HG02840 (cell line): Measurements from ENCODE around the gene KCNG2.

Experiments
- ATAC-seq: cut with Tn5 transposase; IDR thresholded peaks from one replicate; pipeline ENCODE4 v1.9.1; 2021; ENCODE audit warnings: mild to moderate bottlenecking, moderate library complexity, moderate number of reproducible peaks; ENCODE audit not compliant: unreplicated experiment, low FRiP score

Gene KCNG2

GRCh38 chr18:79796016-79796415, 1.7 kb upstream of the KCNG2 start:
- ATAC-seq: no peak

- no peak for ATAC-seq
Measured at GRCh38 chr18:79796531-79797405, 970 bp upstream of the KCNG2 start.

DNA sequence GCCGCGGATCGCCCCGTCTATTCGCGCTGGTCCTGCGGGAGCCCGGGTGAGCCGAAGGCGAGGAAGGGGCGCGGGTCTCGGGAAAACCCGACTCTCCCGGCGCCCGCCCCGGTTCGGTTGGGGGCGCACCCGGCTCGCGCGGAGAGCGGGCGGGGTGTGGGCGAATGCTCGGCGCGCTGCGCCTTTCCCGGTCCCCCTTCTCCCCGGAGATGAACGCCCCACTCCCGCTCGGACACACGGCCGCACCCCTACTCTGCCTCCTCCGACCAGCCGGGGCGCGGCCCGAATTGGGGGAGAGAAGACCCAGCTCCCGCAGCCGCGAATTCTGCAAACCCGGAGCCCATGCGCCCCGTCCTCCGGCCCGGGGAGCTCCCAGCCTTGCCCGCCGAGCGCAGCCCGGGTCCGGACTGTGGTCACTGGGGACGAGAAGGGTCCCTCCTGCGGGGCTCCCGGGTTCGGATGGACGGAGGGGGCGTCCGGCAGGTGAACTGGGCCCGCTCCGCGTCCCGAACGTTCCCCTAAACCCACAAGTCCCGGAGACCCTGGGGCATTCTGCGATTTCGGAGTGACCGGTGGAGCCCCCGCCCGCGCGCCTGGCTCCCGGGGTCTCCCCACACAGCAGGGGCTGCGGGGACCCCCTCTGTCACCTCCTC, 734 bp downstream of the KCNG2 start:
- ATAC-seq: no peak

- no peak for ATAC-seq
Measured at GRCh38 chr18:79798999-79799370, 1.2 kb downstream of the KCNG2 start.

DNA sequence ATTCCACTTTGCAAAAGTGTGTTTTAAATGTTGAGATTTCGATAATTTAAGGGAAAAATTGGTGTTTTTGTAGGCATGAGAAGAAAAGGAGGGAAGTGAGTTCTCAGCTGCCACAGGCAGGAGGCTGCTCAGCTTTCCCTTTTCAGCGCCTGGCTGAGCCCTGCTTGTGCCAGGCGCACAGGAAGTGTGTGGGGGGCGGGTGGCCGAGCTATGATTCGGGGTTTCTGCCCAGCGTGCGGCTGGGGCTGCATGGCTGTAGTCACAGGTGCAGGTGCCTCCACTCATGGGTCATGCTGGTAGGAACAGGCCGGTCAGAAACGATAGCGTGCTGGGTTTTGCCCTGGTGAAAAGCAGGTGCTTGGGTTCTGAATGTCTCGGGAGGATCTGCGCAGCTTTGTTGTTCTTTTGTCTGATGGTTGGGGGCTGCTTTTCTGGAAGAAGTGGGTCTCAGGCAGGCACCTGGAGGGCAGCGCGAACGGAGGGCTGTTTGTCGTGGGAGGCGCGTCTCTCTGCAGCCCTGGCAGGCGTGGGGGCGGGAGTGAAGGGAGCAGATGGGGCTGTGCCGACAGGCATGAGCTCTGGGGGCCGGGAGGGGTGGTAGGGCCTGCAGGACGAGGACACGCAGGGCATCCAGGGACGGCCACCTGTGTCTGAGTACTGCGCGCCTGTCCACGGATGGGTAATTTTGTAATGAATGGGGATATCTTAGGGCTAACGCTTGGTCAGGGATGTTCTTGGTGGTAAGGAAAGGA, 2.1 kb downstream of the KCNG2 start:
- ATAC-seq: no peak

- no peak for ATAC-seq
Measured at GRCh38 chr18:79800371-79801180, 2.8 kb downstream of the KCNG2 start.

DNA sequence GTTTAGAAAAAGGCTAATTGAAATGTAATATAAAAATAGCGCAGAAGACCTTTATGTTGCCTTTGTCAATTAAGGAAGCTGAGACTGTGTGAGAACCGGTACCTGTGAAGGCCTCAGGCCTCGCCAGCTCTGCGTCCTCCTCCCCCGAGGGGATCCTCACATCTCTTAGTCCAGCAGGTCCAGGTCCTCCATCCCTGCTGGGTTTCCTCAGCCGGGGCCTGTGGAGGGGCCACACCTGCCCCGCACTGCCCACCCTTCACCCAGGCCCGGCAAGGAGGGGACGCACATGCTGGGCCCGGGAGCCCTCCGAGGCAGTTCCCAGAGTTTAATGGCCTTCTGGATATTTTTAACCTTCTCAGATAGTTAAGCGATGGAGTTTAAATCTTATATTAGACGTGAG, 3.5 kb downstream of the KCNG2 start:
- no peak for ATAC-seq

GRCh38 chr18:79801641-79802040, 3.9 kb downstream of the KCNG2 start:
- no peak for ATAC-seq

- ATAC-seq: no peak
Measured at GRCh38 chr18:79802298-79802697, 4.6 kb downstream of the KCNG2 start.

DNA sequence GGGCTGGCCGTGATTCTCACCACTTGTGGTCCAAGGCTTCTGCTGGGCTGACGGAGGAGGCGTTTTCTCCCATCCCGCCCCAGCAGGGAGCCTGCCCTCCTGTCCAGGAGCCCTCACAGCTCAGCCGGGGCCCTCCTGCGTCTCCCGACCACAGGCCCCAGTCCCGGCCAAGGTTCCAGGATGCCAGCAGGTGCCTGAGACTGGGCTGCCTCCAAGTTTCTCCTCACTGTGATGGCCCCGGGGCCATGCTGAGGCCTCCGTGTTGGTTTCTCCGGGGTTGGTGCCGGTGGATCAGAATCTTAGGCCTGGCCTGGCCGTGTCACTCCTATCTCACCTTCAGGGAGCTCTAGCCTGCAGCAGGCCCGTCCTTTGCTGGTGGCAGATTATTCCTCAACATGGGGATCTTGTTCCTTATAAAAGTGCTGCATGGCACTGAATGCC, 5.9 kb downstream of the KCNG2 start:
- ATAC-seq: no peak

GRCh38 chr18:79804130-79804787, 6.5 kb downstream of the KCNG2 start:
- no peak for ATAC-seq

DNA sequence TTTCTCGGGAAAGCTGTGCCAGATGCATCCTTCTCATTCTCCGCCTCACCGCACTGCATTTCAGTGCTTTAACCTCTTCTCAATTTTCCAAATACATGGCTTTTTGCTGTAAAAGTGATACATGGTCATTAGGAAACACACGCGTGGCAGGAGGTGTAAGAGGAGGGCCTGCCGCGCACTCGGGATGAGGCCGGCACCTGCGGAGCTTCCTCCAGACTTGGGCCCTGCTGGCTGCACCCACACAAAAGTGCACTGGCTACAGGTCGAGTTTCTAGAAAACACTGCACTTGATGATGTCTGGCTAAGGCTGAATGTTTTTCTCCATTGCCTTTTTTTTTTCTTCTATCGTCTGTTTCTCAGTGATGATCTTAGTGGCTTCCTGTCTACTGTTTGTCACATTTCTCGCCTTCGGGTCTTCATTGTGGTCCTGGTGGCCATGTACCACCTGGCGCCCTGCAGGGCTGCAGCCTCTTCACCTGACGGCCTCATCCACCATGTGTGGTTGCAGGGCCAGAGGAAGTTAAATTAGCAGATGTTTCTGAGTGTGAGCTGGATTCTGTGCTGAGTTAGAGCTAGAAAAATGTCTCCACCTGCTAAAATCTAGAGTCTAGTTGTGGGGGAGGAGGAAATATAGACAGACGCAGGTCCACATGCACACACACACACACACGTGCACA, 7.6 kb downstream of the KCNG2 start:
- ATAC-seq: no peak

- no peak for ATAC-seq
Measured at GRCh38 chr18:79805926-79806487, 8.3 kb downstream of the KCNG2 start.

DNA sequence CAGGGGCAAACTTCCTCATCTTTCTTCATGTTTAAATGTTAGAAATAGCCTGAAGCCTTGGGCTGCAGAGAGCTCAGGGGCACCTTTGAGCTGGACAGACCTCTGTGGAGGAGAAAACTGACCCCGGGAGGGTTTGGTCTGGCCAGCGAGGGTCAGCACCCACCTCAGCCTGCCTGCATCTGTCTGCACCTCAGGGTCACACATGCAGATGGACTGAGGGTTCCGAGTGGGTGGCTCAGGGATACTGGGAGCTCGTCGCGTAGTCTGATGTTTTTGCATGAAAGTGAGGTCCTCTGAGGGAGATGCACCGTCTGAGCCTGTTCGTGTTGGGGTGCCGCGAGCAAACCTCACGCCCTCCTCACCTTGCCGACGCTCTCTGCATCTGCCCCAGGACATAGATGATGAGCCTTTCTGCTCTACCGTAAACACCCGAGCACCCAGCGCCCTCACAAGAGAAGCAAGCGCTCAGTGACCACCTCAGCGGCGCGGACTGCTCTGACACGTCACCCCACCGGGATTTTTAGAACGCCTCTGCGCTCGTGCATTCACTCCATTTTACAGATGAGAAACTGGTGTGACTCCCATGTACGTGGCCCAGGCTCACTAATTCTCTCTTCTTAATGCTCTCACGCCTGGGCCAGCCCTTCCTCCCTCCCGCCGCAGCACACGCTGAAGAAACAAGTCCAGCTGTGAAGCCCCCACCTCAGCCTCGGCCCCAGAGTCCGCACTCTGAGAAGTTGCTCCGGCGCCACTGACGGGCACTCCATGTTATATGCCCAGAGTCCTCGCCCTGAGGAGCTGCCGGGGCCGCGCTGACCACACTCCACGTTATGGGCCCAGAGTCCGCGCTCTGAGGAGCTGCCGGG, 9.5 kb downstream of the KCNG2 start:
- no peak for ATAC-seq

GRCh38 chr18:79809482-79810192, 11.9 kb downstream of the KCNG2 start:
- ATAC-seq: no peak

GRCh38 chr18:79812052-79812451, 14.3 kb downstream of the KCNG2 start:
- no peak for ATAC-seq

DNA sequence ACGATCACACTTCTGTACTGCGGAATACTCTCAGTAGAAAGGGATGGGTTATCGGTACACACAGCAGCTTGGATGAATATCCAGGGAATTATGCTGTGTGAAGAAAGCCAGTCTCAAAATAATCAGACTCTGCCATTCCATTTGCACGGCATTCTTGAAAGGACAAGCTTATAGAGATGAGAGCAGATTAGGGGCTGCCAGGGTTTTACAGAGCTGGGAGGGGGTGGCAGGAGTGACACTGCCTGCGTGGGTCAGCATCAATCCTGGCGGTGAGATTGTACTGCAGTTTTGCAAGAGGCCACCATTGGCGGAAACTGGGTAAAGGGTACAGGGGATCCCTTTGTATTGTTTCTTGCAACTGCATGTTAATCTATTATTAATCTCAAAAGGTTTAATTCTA, 16.6 kb downstream of the KCNG2 start:
- ATAC-seq: no peak
